HEK293 (cell line): ENCODE measurements around the gene PTPN5.

ENCODE experiments used
- CTCF ChIA-PET: fragments of 350-600 bp; formaldehyde crosslinking; extraction: SDS; loops from one replicate; lab custom pipeline; 2021; ENCODE audit warnings: antibody characterized with exemption; lab: Yijun Ruan, JAX
- POLR2A ChIA-PET: fragments of 300-600 bp; formaldehyde crosslinking; extraction: SDS; loops from one replicate; lab custom pipeline; 2020; ENCODE audit warnings: antibody characterized with exemption, inconsistent platforms; lab: Yijun Ruan, JAX
- H3K27ac ChIP-seq: fragments of 200-500 bp; sonication (Bioruptor generic); 2 replicates; pipeline ENCODE4 v1.5.1; 2014; ENCODE audit warnings: low read depth, low read length, control low read depth, inconsistent platforms; ENCODE audit errors: extremely low read depth
- H3K36me3 ChIP-seq, 2 experiments: fragments of 200-500 bp in 1 of 2; sonication (Bioruptor generic) in 1 of 2; 1 replicate in 1 of 2; 2 replicates in 1 of 2; pipeline ENCODE4 v1.5.1; 2014 to 2017; ENCODE audit warnings: inconsistent platforms in 2 of 2, low read length in 2 of 2; ENCODE audit not compliant: control insufficient read depth in 2 of 2, insufficient read depth in 1 of 2
- H3K4me1 ChIP-seq: fragments of 200-500 bp; sonication (Bioruptor generic); 2 replicates; pipeline ENCODE4 v1.5.1; 2014; ENCODE audit warnings: mild to moderate bottlenecking, low read length, inconsistent platforms; ENCODE audit not compliant: control insufficient read depth, insufficient read depth
- H3K4me3 ChIP-seq: 2 replicates; pipeline ENCODE4 v1.5.1; 2011; ENCODE audit warnings: low read depth, mild to moderate bottlenecking, control low read depth, low read length, moderate library complexity
- H3K9me3 ChIP-seq: fragments of 200-500 bp; sonication (Bioruptor generic); 2 replicates; pipeline ENCODE4 v1.5.1; 2014; ENCODE audit warnings: low read depth, low read length, inconsistent platforms; ENCODE audit not compliant: control insufficient read depth, insufficient read depth
- CTCF ChIP-seq: fragments of 450-650 bp; formaldehyde crosslinking; IDR thresholded peaks from 2 replicates; pipeline ENCODE4 v1.5.1; 2016; ENCODE audit warnings: missing biosample characterization, missing genetic modification characterization
- KLF10 ChIP-seq: fragments of 450-650 bp; IDR thresholded peaks from 2 replicates; pipeline ENCODE4 v1.5.1; 2018; ENCODE audit warnings: missing biosample characterization, mild to moderate bottlenecking, missing genetic modification characterization
- REST ChIP-seq: fragments of 450-650 bp; formaldehyde crosslinking; IDR thresholded peaks from 2 replicates; pipeline ENCODE4 v1.5.1; 2016; ENCODE audit warnings: missing biosample characterization, missing genetic modification characterization
- SP2 ChIP-seq: fragments of 450-650 bp; formaldehyde crosslinking; IDR thresholded peaks from 2 replicates; pipeline ENCODE4 v1.5.1; 2016; ENCODE audit warnings: missing biosample characterization, missing genetic modification characterization
- ZBTB11 ChIP-seq: fragments of 450-650 bp; formaldehyde crosslinking; conservative IDR thresholded peaks from 2 replicates; pipeline ENCODE4 v1.5.1; 2016; ENCODE audit warnings: low read depth, missing biosample characterization, missing genetic modification characterization
- ZBTB8A ChIP-seq: fragments of 450-650 bp; formaldehyde crosslinking; IDR thresholded peaks from 2 replicates; pipeline ENCODE4 v1.5.1; 2016; ENCODE audit warnings: missing biosample characterization, missing genetic modification characterization
- ZFHX2 ChIP-seq: fragments of 450-650 bp; formaldehyde crosslinking; conservative IDR thresholded peaks from 2 replicates; pipeline ENCODE4 v1.5.1; 2016; ENCODE audit warnings: missing biosample characterization, missing genetic modification characterization
- ZFP41 ChIP-seq: fragments of 450-650 bp; formaldehyde crosslinking; IDR thresholded peaks from 2 replicates; pipeline ENCODE4 v1.5.1; 2016; ENCODE audit warnings: missing biosample characterization, missing genetic modification characterization, borderline replicate concordance
- ZNF600 ChIP-seq: fragments of 450-650 bp; formaldehyde crosslinking; IDR thresholded peaks from 2 replicates; pipeline ENCODE4 v1.5.1; 2016; ENCODE audit warnings: missing biosample characterization, missing genetic modification characterization
- TF ChIP-seq, protein P1 (sequence below): fragments of 450-650 bp; formaldehyde crosslinking; optimal IDR thresholded peaks from 2 replicates; pipeline ENCODE3; 2016; ENCODE audit warnings: missing biosample characterization, mild to moderate bottlenecking, missing genetic modification characterization
- TF ChIP-seq, protein P2 (sequence below): fragments of 450-650 bp; formaldehyde crosslinking; IDR thresholded peaks from 2 replicates; pipeline ENCODE4 v1.5.1; 2016; ENCODE audit warnings: missing biosample characterization, missing genetic modification characterization
- TF ChIP-seq, protein P3 (sequence below): fragments of 450-650 bp; formaldehyde crosslinking; IDR thresholded peaks from 2 replicates; pipeline ENCODE4 v1.5.1; 2016; ENCODE audit warnings: missing biosample characterization, missing genetic modification characterization

The PTPN5 gene

GRCh38 chr11:18791207-18791968 lies at the start of gene PTPN5:
Gene PTPN5 (minus strand): TSS chr11:18791798. CDS start chr11:18771958, 19,840 bp downstream.
- H3K9me3 ChIP-seq, result no peaks in the 10 kb centered on the region
- POLR2A ChIA-PET, result no interaction called here
- CTCF ChIA-PET, result interaction anchor here (1.4 kb wide), 1 partner anchor 16 kb away, joined by 3 read pairs; no protein-coding TSS in a partner anchor
- peak within 1 kb of the TSS; percentile 54 for H3K4me3 ChIP-seq
- H3K27ac ChIP-seq, result no peak within 1 kb of the TSS
- TF ChIP-seq CTCF (tag by site-specific recombination) (peak; percentile 41; the same call in 1 of the 2 replicates), SP2 (tag by site-specific recombination) (peak; percentile 31; the same call in 1 of the 2 replicates), ZNF600 (tag by site-specific recombination) (0 out of 2 replicates have a peak, but pooled peaks have one; percentile 25), ZBTB11 (peak; percentile 72), KLF10 (no peak), ZBTB8A (0 out of 2 replicates have a peak, but pooled peaks have one; percentile 46), ZFHX2 (tag by site-specific recombination) (peak; percentile 7; the same call in 1 of the 2 replicates)
- TF ChIP-seq, protein P1, sequence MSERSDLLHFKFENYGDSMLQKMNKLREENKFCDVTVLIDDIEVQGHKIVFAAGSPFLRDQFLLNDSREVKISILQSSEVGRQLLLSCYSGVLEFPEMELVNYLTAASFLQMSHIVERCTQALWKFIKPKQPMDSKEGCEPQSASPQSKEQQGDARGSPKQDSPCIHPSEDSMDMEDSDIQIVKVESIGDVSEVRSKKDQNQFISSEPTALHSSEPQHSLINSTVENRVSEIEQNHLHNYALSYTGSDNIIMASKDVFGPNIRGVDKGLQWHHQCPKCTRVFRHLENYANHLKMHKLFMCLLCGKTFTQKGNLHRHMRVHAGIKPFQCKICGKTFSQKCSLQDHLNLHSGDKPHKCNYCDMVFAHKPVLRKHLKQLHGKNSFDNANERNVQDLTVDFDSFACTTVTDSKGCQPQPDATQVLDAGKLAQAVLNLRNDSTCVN (tag by site-specific recombination), result peak; percentile 86
- TF ChIP-seq, protein P2, sequence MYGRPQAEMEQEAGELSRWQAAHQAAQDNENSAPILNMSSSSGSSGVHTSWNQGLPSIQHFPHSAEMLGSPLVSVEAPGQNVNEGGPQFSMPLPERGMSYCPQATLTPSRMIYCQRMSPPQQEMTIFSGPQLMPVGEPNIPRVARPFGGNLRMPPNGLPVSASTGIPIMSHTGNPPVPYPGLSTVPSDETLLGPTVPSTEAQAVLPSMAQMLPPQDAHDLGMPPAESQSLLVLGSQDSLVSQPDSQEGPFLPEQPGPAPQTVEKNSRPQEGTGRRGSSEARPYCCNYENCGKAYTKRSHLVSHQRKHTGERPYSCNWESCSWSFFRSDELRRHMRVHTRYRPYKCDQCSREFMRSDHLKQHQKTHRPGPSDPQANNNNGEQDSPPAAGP (tag by site-specific recombination), result 0 out of 2 replicates have a peak, but pooled peaks have one; percentile 35
- TF ChIP-seq, protein P3, sequence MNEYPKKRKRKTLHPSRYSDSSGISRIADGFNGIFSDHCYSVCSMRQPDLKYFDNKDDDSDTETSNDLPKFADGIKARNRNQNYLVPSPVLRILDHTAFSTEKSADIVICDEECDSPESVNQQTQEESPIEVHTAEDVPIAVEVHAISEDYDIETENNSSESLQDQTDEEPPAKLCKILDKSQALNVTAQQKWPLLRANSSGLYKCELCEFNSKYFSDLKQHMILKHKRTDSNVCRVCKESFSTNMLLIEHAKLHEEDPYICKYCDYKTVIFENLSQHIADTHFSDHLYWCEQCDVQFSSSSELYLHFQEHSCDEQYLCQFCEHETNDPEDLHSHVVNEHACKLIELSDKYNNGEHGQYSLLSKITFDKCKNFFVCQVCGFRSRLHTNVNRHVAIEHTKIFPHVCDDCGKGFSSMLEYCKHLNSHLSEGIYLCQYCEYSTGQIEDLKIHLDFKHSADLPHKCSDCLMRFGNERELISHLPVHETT (tag by site-specific recombination), result no peak
- no peaks in the 10 kb centered on the region for H3K36me3 ChIP-seq
- H3K4me1 ChIP-seq, result no peaks in the 10 kb centered on the region

- H3K4me1 ChIP-seq, result no peaks in the 10 kb centered on the region
- TF ChIP-seq REST (tag by site-specific recombination) (peak; percentile 94), ZFP41 (tag by site-specific recombination) (no peak)
- CTCF ChIA-PET, result interaction anchor here (0.6 kb wide), 1 partner anchor 22 kb away, joined by 3 read pairs; no protein-coding TSS in a partner anchor
- H3K27ac ChIP-seq, result no peak overlapping the region
- H3K9me3 ChIP-seq, result no peaks in the 10 kb centered on the region
- no peak overlapping the region for H3K4me3 ChIP-seq
- POLR2A ChIA-PET, result no interaction called here
- H3K36me3 ChIP-seq, result no peaks in the 10 kb centered on the region
Observed at GRCh38 chr11:18836417-18836816, 44.8 kb upstream of the PTPN5 start.
